Peyer's patch (tissue), 4 donors: ENCODE results near the gene IRF2. TPM values are rescaled to one million over a fixed set of nuclear protein-coding genes. Genes with fewer than 3 reads are reported as not detected.
A peak's percentile ranks its signal among the peaks of the same experiment; 100 is the strongest.

Experiments used
- DNase-seq, 3 donors: peaks; one replicate each; pipeline ENCODE4 v3.0.0-alpha.2; 2017 to 2019
- H3K27ac ChIP-seq, 4 donors: fragments of 200-600 bp; sonication (generic); one replicate each; pipeline ENCODE4 v1.5.1; 2016 to 2019
- H3K27me3 ChIP-seq, 2 donors: fragments of 200-600 bp; sonication (generic); one replicate each; pipeline ENCODE4 v1.5.1; 2019
- H3K36me3 ChIP-seq, 3 donors: fragments of 200-600 bp; sonication (generic); one replicate each; pipeline ENCODE4 v1.5.1; 2016 to 2019
- H3K4me1 ChIP-seq, 4 donors: fragments of 200-600 bp; sonication (generic); one replicate each; pipeline ENCODE4 v1.5.1; 2016 to 2019
- H3K4me3 ChIP-seq, 4 donors: fragments of 200-600 bp; sonication (generic); 1 replicate in 3 of 4; 2 replicates in 1 of 4; pipeline ENCODE4 v1.5.1; 2016 to 2019; ENCODE audit warnings: mild to moderate bottlenecking in 1 of 4
- H3K9me3 ChIP-seq, 4 donors: fragments of 200-600 bp; sonication (generic); one replicate each; pipeline ENCODE4 v1.5.1; 2016 to 2019; ENCODE audit warnings: mild to moderate bottlenecking in 1 of 4
- POLR2A ChIP-seq, 2 donors: fragments of 450-650 bp; IDR thresholded peaks; one replicate each; pipeline ENCODE4 v1.5.1; 2017; ENCODE audit warnings: antibody characterized with exemption in 2 of 2, mild to moderate bottlenecking in 2 of 2, moderate library complexity in 2 of 2
- total RNA-seq, 4 donors: library from RNA; depleted of rRNA; stranded (reverse); fragments of >200 nt; gene quantifications; one replicate each; pipeline ENCODE4 v1.1.0, GENCODE V29; 2016
- TF ChIP-seq, protein P1 (sequence below), 6 experiments: fragments of 450-650 bp in 4 of 6; fragments of 200-600 bp in 2 of 6; sonication (generic) in 1 of 6; IDR thresholded peaks; one replicate each; pipeline ENCODE4 v1.5.1; 2017 to 2019; ENCODE audit warnings: antibody characterized with exemption in 6 of 6, mild to moderate bottlenecking in 3 of 6, moderate library complexity in 1 of 6

Gene IRF2
- total RNA-seq, 4 donors from 2014 or later, result 28.0 to 42.8 (median 39.2) TPM

GRCh38 chr4:184392316-184392715, 82.0 kb downstream of the IRF2 start:
- H3K4me3 ChIP-seq, result no peak overlapping the region
- H3K4me1 ChIP-seq, result peaks cover 0 to 8% (median 2%) of the 10 kb centered on the region in 4 donors
- TF ChIP-seq POLR2A (IDR thresholded peaks at IDR 0.05), result no peak
- TF ChIP-seq, protein P1, sequence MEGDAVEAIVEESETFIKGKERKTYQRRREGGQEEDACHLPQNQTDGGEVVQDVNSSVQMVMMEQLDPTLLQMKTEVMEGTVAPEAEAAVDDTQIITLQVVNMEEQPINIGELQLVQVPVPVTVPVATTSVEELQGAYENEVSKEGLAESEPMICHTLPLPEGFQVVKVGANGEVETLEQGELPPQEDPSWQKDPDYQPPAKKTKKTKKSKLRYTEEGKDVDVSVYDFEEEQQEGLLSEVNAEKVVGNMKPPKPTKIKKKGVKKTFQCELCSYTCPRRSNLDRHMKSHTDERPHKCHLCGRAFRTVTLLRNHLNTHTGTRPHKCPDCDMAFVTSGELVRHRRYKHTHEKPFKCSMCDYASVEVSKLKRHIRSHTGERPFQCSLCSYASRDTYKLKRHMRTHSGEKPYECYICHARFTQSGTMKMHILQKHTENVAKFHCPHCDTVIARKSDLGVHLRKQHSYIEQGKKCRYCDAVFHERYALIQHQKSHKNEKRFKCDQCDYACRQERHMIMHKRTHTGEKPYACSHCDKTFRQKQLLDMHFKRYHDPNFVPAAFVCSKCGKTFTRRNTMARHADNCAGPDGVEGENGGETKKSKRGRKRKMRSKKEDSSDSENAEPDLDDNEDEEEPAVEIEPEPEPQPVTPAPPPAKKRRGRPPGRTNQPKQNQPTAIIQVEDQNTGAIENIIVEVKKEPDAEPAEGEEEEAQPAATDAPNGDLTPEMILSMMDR (IDR thresholded peaks at IDR 0.05), result no peak
- H3K27ac ChIP-seq, result peak overlapping the region in 2 of 4 donors; percentile 32 to 51
- H3K36me3 ChIP-seq, result peaks cover 0 to 90% (median 0%) of the 10 kb centered on the region in 3 donors
- DNase-seq, result no peak
- no peaks in the 10 kb centered on the region for H3K9me3 ChIP-seq
- no peaks in the 10 kb centered on the region for H3K27me3 ChIP-seq

GRCh38 chr4:184389978-184390900, 84.1 kb downstream of the IRF2 start:
- TF ChIP-seq, protein P1 (IDR thresholded peaks at IDR 0.05), result no peak
- TF ChIP-seq POLR2A (IDR thresholded peaks at IDR 0.05), result no peak
- Histone ChIP-seq H3K4me3 (no peak overlapping the region), H3K27me3 (no peaks in the 10 kb centered on the region), H3K27ac (no peak overlapping the region), H3K4me1 (peaks cover 0 to 20% (median 7%) of the 10 kb centered on the region in 4 donors), H3K9me3 (no peaks in the 10 kb centered on the region), H3K36me3 (peaks cover 0 to 74% (median 0%) of the 10 kb centered on the region in 3 donors)
- no peak for DNase-seq

GRCh38 chr4:184388106-184388505, 86.2 kb downstream of the IRF2 start:
- H3K4me1 ChIP-seq, result peaks cover 6 to 40% (median 21%) of the 10 kb centered on the region in 4 donors
- H3K27me3 ChIP-seq, result no peaks in the 10 kb centered on the region
- DNase-seq, result no peak
- H3K4me3 ChIP-seq, result no peak overlapping the region
- no peaks in the 10 kb centered on the region for H3K9me3 ChIP-seq
- no peak overlapping the region for H3K27ac ChIP-seq
- TF ChIP-seq, protein P1 (IDR thresholded peaks at IDR 0.05), result no peak
- H3K36me3 ChIP-seq, result peaks cover 0 to 58% (median 0%) of the 10 kb centered on the region in 3 donors

- no peak for TF ChIP-seq POLR2A (IDR thresholded peaks at IDR 0.05)
- TF ChIP-seq, protein P1 (IDR thresholded peaks at IDR 0.05), result no peak
- Histone ChIP-seq H3K27ac (peak overlapping the region; percentile 33 to 85 (median 70)), H3K36me3 (peaks cover 0 to 51% (median 0%) of the 10 kb centered on the region in 3 donors), H3K9me3 (no peaks in the 10 kb centered on the region), H3K4me3 (no peak overlapping the region), H3K27me3 (no peaks in the 10 kb centered on the region), H3K4me1 (peaks cover 6 to 48% (median 25%) of the 10 kb centered on the region in 4 donors)
- DNase-seq, result peak in 2 of 3 donors; percentile 46 to 59
Measured at GRCh38 chr4:184387351-184387750, 87.0 kb downstream of the IRF2 start.

GRCh38 chr4:184386271-184386781, 88.0 kb downstream of the IRF2 start:
- Histone ChIP-seq H3K27ac (peak overlapping the region; percentile 33 to 85 (median 70)), H3K36me3 (peaks cover 0 to 41% (median 0%) of the 10 kb centered on the region in 3 donors), H3K4me3 (no peak overlapping the region), H3K9me3 (no peaks in the 10 kb centered on the region), H3K27me3 (no peaks in the 10 kb centered on the region), H3K4me1 (peaks cover 6 to 55% (median 28%) of the 10 kb centered on the region in 4 donors)
- peak in 2 of 3 donors; percentile 75 to 81 for DNase-seq
- peak in 1 of 2 donors; percentile 52 for TF ChIP-seq POLR2A (IDR thresholded peaks at IDR 0.05)
- TF ChIP-seq, protein P1 (IDR thresholded peaks at IDR 0.05), result no peak
